ENCODE results near the gene MTSS2.
"Not testable (repeated sequence)": the region's sequence is repeated elsewhere in the genome, so short reads cannot be mapped to it uniquely, and the experiment has no call there.

MTSS2 gene

DNA sequence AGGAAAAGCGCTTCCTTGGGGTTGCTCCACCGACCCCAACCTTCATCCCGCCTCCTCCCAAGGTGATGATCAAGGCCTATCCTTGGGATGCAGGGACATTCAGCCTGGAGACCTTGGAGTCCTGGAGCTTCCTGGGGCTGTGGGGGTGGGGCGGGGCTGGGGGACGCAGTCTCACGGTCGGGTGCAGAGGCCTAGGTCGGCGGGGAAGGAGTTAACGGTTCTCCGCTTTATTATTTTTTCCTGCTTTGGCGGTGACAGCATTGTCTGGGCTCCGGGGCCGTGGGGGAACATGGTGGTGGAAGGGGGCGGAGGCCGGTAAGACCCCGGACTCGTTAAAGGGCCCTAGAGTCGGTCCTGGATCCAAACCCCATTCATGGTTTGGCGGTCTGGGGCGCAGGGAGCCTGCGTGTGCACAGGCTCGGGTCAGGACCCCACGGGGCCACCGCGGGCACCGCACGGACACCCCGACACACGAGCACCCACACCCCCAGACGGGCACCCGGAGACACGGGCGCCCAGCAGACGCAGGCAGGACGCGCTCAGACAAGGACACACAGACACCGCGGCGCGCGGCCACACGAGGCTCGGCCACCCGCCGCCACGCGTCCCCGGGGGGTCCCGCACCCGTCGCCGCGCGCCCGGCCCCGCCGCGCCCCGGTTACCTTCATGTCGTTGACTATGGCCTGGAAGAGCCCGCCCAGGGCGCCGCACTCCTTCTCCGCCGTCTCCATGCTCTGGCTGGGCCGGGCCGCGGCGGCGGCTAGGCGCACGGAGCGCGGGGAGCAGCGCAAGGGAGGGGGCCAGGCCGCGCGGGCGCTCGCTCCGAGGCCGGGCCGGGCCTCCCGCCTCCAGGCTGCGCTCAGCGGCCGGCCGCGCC lies 554 bp downstream of the MTSS2 start:
- no peak for DNase-seq

- DNase-seq, result no peak
These were observed 1.4 kb downstream of the MTSS2 start for GRCh38 chr16:70684146-70685060.

DNA sequence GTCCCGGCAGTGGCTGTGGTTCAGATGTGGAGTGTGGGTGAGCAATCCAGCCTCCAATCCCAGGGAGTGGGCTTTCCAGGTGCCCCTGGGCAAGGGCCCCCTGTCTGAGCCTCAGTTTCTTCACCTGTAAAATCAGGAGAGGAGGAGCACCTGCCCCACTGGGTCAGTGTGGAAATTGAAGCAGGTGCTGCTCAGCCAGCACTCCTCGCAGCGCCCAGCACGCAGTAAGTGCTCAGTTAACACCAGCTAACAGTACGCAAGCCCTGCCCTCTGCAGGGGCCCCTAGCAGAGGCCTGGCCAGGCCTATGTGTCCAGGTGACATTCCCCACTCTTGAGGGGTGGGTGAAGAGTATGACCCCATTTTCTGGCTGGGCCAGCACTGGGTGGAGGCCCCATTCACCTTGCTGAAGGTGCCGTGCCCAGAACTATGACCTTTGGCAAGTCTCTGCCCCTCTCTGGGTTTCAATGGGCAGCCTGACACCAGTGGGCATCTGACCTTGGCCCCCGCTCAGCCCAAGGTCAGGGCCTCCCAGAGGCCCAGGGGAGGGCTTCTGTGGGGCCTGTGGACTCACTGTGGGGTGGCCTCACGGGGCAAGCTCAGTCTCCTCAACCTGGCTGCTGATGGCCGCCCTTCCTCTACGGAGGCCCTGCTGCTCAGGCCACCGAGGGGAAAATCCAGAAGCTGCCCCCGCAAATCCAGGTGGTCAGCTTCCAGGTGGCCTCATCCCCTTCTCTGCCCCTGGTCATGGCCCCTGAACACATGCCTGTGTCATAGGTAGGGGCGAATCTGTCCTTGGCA lies 2.5 kb downstream of the MTSS2 start:
- DNase-seq, result no peak

GRCh38 chr16:70682239-70683145 lies 3.4 kb downstream of the MTSS2 start:
- DNase-seq, result no peak

- no peak for DNase-seq
These were observed 4.2 kb downstream of the MTSS2 start for GRCh38 chr16:70681382-70682238.

DNA sequence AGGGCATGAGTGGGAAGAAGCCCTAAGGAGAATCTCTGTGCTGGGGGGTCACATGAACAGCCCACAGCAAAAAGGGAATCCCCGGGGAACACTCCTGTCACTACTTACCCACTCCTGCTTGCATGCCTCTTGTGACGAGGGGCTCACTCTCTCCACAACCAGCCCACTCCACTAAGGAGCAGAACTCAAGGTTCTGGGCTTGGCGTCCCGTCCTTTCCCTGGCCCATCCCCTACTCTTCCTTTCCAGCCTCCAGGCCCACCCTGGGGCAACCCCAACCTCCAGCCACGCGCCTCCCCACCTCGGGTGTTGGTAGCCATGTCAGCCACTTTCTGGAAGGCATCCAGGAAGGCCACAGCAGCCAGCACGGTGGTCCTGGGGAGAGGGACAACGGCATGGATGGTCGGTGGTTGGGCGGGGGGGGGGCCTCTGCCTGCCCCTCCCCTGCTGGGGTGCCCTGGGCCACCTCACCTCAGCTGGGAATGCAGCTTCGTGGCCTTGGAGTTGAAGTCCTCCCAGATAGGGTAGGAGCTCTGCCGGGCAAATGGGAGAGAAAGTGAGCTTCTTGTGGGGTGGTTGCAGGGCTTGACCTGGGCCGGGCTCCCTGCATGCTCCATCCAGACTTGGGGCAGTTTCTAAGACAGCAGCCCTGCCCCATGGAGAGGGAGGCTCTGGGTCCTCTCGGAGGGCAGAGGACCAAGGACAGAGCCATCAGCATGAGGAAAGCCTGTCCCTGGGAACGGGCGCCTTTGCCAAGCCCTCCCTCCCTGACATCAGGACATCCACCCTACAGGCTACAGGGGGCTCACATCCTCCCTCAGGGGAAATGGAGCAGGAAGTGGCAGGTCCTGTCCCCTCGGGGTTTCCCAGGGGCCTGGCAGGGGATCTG lies 5.1 kb downstream of the MTSS2 start:
- DNase-seq, result no peak

- no peak for DNase-seq
These were observed 6.0 kb downstream of the MTSS2 start for GRCh38 chr16:70679671-70680494.

DNA sequence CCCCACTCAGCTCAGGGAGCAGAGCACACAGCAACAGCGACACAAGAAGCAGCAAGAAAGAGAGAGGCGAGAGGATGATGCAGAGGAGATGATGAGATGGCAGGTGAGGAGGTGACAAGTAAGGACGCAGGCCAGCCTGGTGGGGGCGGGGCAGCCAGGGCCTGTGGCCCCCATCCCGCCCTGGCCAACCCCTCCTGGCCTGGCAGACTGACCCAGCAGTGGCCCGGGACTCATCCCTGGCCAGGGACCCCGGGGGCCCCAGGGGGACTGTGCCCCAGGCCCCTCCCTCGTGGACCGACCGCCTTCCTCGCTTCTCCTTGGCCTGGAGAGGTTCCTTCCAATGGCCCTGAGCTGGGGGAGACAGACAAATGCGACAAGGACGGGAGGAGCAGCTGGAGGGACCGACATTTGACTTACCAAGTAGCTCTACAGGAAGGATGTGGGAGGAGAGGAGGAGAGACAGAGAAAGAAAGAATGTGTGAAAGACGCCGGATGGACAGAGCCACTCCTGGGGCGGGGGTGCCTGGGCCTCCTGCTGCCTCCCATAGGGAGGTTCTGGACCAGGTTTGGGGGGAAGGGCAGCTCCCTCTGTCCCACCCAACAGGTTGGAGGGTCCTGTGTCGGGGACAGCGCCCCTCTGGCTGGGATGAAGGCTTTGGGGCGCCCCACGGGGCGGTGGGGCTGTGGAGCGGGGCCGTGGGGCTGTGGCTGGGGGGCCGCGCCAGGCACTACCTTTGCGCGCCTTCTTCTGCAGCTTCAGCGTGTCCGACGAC lies 6.8 kb downstream of the MTSS2 start:
- no peak for DNase-seq

DNA sequence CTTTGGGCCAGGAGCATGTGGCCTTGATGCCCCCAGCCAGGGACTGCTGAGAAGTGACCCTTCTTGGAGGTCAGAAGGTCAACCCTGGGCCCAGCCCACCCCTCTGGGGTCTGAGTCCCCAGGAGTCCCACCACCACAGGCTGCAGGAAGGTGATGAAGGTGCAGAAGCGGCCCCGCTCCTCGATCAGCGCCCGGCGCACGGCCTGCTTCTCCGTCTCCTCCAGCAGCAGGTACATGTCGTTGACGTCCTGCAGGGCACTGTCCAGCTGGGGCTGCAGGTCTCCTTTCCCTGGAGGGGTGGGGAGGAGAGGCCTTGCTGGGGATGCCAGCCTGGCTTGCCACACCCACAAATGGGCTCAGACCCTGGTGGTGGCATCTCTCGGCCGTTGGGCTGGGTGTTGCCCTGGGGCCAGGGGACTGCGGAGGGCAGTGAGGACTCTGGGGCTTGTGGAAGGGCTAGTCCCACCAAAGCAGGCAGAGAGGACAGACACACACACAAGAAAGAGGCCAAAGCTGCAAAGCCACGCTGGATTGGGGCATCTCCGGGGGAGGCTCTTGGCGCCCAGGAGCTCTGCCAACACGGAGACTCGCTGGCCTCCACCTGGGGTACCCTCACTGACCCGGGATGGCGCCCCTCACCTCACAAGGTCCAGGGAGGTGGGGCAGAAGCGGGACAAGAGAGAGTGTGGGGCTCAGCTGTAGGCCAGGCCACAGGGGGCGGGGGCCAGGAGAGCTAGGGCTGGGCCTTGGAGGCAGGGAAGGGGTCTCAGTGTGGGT lies 7.5 kb downstream of the MTSS2 start:
- DNase-seq, result no peak

- no peak for DNase-seq
These were observed 8.2 kb downstream of the MTSS2 start for GRCh38 chr16:70677499-70678120.

- DNase-seq, result no peak
These were observed 9.0 kb downstream of the MTSS2 start for GRCh38 chr16:70676675-70677498.

GRCh38 chr16:70675851-70676513 lies 9.9 kb downstream of the MTSS2 start:
- DNase-seq, result no peak

DNA sequence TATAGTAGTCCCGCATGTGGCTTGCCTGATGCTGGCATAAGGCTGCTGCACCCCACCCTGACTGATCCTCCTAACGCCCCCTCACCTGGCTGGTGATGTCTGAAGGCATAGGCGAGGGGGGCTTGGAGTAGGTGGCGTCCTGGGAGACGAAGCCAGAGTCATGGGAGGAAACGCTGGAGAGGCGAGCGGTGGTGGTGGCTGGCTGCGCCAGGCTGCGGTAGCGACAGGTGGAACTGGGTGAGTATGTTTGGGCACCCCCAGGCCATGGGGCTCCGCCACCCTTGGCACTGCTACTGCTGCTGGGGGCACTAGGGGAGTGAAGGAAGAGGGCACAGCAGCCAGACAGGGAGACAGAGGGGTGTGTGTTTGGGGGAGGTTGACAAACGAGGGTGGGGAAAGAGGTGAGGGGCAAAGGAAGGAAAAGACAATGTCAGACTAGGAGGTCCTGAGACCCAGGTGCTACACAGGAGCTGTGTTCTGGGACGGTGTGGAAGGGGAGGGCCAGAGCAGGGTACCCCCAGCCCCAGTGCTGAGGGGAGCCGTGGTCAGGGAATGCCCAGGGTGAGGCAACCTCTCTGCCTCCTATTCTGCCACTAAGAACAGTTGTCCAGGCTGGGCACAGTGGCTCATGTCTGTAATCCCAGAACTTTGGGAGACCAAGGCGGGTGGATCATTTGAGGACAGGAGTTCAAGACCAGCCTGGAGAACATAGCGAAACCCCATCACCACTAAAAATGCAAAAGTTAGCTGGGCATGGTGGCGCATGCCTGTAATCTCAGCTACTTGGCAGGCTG lies 11.4 kb downstream of the MTSS2 start:
- DNase-seq, result no peak

DNA sequence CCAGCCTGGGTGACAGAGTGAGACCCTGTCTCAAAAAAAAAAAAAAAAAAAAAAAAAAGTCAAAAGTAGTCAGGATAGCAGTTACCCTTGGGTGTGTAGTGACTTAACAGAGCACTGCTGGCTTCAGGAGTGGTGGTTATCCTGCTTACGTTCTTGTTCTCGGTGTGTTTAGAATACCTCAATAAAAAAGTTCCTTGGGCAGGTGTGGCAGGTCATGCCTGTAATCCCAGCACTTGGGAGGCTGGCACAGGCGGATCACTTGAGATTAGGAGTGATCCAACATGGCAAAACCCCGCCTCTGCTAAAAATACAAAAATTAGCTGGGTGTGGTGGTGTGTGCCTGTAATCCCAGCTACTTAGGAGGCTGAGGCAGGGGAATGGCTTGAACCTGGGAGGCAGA lies 14.9 kb downstream of the MTSS2 start:
- not testable (repeated sequence) for DNase-seq

Measured in stimulated activated naive CD4-positive, alpha-beta T cell (primary cell).